Testis (tissue), 3 donors: ENCODE data around the gene SEMA6A. TPM values are rescaled to one million over a fixed set of nuclear protein-coding genes. Genes with fewer than 3 reads are reported as not detected.

Source experiments
- DNase-seq: peaks from one replicate; pipeline ENCODE4 v3.0.0-alpha.2; 2019
- H3K27ac ChIP-seq, 2 donors: fragments of 200-600 bp; sonication (generic); one replicate each; pipeline ENCODE4 v1.5.1; 2019
- H3K27me3 ChIP-seq: fragments of 200-600 bp; sonication (generic); one replicate; pipeline ENCODE4 v1.5.1; 2019
- H3K36me3 ChIP-seq: fragments of 200-600 bp; sonication (generic); one replicate; pipeline ENCODE4 v1.5.1; 2017; ENCODE audit warnings: low read depth; ENCODE audit errors: missing control alignments
- H3K4me1 ChIP-seq: fragments of 200-600 bp; sonication (generic); one replicate; pipeline ENCODE4 v1.5.1; 2019
- H3K4me3 ChIP-seq, 2 donors: fragments of 200-600 bp; sonication (generic); one replicate each; pipeline ENCODE4 v1.5.1; 2017 to 2019
- H3K9me3 ChIP-seq: fragments of 200-600 bp; sonication (generic); one replicate; pipeline ENCODE4 v1.5.1; 2017
- POLR2A ChIP-seq: fragments of 450-650 bp; IDR thresholded peaks from one replicate; pipeline ENCODE4 v1.6.1; 2017; ENCODE audit warnings: antibody characterized with exemption, mild to moderate bottlenecking, moderate library complexity
- WGBS, 2 donors: methylation state at CpG; one replicate each; pipeline ENCODE4 v1.1.5; 2018; 5-methylcytosine and 5-hydroxymethylcytosine counted together
- intact Hi-C: fragments of 100-400 bp; cut with DNase I; formaldehyde crosslinking; loops from one replicate; pipeline ENCODE4 v1.15.1; 2023; ENCODE audit warnings: low total_unique reads
- polyA plus RNA-seq: library from polyadenylated mRNA; stranded (reverse); fragments of 350-450 nt; fragmentation: Illumina TruSeq; extraction: RNeasy Lipid Tissue Mini Kit (QIAGEN cat#74804); gene quantifications from one replicate; pipeline ENCODE4 v1.2.3, GENCODE V29; 2014; ENCODE audit warnings: low read depth, low replicate concordance; ENCODE audit not compliant: insufficient read depth
- total RNA-seq, 2 donors: library from RNA; depleted of rRNA; stranded (reverse); fragments of >200 nt; gene quantifications; one replicate each; pipeline ENCODE4 v1.2.3, GENCODE V29; 2016
- TF ChIP-seq, protein P1 (sequence below), 3 experiments: fragments of 450-650 bp in 2 of 3; fragments of 200-600 bp in 1 of 3; sonication (generic) in 1 of 3; IDR thresholded peaks; one replicate each; pipeline ENCODE4 v1.5.1; 2016 to 2019; ENCODE audit warnings: antibody characterized with exemption in 3 of 3, mild to moderate bottlenecking in 2 of 3, moderate library complexity in 1 of 3

SEMA6A gene
- total and polyA plus RNA-seq, 3 donors from 2014 or later: 17.4 to 67.6 (median 52.0) TPM

DNA sequence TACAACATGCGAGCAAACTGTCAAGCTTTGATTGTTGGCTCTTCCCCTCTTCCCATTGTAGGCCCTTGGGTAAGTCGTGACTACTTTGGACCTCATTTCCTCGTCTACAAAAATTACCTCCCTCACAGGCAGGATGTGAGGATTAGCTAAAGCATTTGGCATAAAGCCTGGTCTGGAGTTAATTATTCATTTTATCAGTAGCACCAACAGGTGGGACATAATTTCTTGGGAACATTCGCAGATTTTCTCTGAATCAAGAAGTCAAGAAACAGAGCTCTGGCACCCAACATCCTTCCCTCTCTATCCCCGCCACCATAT is 39.9 kb upstream of the SEMA6A start:
- Histone ChIP-seq H3K27ac (no peak overlapping the region), H3K9me3 (no peaks in the 10 kb centered on the region), H3K36me3 (no peaks in the 10 kb centered on the region), H3K4me3 (no peak overlapping the region), H3K27me3 (no peaks in the 10 kb centered on the region), H3K4me1 (no peaks in the 10 kb centered on the region)
- intact Hi-C loops: no loop called here
- 79 to 93% methylated on average over 5 of the region's 5 CpGs for WGBS, 2 donors
- no peak for DNase-seq
- TF ChIP-seq, protein P1, sequence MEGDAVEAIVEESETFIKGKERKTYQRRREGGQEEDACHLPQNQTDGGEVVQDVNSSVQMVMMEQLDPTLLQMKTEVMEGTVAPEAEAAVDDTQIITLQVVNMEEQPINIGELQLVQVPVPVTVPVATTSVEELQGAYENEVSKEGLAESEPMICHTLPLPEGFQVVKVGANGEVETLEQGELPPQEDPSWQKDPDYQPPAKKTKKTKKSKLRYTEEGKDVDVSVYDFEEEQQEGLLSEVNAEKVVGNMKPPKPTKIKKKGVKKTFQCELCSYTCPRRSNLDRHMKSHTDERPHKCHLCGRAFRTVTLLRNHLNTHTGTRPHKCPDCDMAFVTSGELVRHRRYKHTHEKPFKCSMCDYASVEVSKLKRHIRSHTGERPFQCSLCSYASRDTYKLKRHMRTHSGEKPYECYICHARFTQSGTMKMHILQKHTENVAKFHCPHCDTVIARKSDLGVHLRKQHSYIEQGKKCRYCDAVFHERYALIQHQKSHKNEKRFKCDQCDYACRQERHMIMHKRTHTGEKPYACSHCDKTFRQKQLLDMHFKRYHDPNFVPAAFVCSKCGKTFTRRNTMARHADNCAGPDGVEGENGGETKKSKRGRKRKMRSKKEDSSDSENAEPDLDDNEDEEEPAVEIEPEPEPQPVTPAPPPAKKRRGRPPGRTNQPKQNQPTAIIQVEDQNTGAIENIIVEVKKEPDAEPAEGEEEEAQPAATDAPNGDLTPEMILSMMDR (IDR thresholded peaks at IDR 0.05): no peak

DNA sequence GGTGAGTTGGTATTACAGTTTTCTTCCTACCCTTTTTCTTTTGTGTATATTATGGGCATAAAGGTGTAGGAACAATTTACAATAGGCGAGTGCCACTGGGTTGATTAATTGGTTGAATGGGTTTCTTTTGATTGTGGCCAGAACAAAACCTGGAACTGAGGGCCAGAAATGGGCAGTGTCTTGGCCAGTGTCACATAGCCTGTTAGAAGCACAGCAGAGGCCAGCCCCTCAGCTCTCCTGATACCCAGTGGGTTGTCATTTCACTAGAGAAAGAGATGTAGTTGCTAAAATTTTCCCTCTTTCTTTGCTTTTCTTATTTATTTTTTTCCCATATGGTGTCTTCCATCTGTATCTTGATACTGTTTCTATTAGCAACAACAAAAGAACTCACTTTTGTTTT is 38.8 kb upstream of the SEMA6A start:
- no peak for TF ChIP-seq POLR2A
- TF ChIP-seq, protein P1 (IDR thresholded peaks at IDR 0.05): no peak
- WGBS, 2 donors: 79 to 86% methylated on average over 1 of the region's 1 CpG

DNA sequence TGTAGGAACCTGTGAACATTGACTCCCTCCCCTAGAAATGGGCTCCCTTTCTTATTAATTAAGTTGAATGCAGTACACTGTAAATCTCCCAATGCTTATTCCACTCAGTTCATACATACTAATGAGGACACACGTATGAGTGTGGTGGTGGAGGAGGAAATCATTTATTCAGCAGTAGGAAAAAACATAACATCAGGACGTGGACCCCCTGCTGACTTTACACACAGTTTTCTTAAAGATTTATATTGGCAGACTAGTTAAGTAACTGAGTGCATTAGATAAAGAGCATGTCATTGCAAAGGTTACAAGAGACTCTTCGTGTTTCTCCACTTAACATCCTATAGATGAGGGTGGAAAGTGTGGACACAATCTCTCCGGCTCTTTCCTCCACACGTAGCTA is 37.8 kb upstream of the SEMA6A start:
- TF ChIP-seq, protein P1 (IDR thresholded peaks at IDR 0.05): no peak
- TF ChIP-seq POLR2A: no peak
- Histone ChIP-seq H3K4me1 (no peaks in the 10 kb centered on the region), H3K36me3 (no peaks in the 10 kb centered on the region), H3K4me3 (no peak overlapping the region), H3K27me3 (no peaks in the 10 kb centered on the region), H3K27ac (no peak overlapping the region), H3K9me3 (no peaks in the 10 kb centered on the region)
- WGBS, 2 donors: 87 to 88% methylated on average over 5 of the region's 5 CpGs
- no peak for DNase-seq
- intact Hi-C loops: no loop called here

More for the DNA sequence above, 38.8 kb upstream of the SEMA6A start:
- no peak for DNase-seq
- Histone ChIP-seq H3K36me3 (no peaks in the 10 kb centered on the region), H3K4me3 (no peak overlapping the region), H3K4me1 (no peaks in the 10 kb centered on the region), H3K9me3 (no peaks in the 10 kb centered on the region), H3K27me3 (no peaks in the 10 kb centered on the region), H3K27ac (no peak overlapping the region)
- intact Hi-C loops: no loop called here

DNA sequence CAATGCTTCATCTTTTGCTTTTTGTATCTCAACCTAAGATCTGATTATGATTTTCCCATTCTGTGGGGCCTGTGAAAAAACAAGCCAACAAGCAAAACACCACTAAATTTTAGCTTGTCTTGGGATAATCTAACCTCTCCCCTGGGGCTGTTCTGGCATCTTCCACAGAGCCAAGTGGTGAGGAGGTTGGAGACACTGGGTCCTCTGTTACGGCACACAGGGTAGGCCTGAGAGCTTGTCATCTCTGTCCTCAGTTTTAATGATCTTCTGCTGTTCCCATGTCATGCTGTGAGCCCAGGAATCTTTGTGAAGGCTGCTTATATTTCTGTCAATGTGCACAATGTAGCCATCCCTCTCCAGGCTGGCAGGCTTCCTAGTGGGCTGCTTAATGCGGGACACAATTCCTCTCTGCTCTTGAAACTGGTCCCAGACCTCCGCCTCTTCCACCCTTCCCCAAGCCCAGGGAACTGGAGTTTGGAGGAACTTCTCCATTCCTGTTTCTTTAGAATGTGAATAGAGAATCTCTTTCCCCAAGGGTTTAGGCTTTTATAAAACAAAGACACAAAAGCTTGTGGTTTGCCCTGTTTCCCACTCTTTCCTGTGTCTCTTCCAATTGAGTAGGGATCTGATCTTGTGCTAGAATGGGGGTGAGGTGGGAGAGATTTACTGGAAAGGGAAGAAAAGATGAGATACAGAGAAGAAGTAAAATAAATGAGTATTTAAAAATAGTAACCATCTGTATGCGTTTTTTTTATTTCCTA is 30.9 kb upstream of the SEMA6A start:
- no peak for TF ChIP-seq POLR2A
- TF ChIP-seq, protein P1 (IDR thresholded peaks at IDR 0.05): no peak
- peak; percentile 25 for DNase-seq
- Histone ChIP-seq H3K36me3 (no peaks in the 10 kb centered on the region), H3K27ac (no peak overlapping the region), H3K27me3 (no peaks in the 10 kb centered on the region), H3K4me1 (no peaks in the 10 kb centered on the region), H3K4me3 (no peak overlapping the region), H3K9me3 (no peaks in the 10 kb centered on the region)
- WGBS, 2 donors: 49 to 54% methylated on average over 4 of the region's 4 CpGs
- intact Hi-C loops: no loop called here

DNA sequence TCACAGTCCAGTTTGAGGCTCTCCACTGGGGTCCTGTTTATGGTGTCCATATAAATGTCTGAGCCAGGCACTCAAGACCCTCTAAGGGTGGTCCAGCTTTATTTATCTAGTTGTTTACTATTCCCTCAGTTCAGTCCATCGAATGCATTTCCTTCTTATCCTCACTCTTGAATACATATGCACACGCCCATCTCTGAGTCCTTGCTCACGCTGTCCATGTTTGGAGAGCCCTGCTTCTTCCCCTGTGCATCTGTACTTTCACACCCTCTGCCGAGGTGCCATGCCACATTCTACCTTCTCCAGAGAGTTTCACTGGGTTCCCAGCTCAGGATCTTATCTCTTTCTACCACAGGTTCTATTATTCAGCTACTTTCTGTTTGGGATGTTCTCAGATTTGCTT is 30.2 kb upstream of the SEMA6A start:
- no peak for DNase-seq
- H3K27ac ChIP-seq: no peak overlapping the region
- TF ChIP-seq POLR2A: no peak

More for the DNA sequence above, 30.2 kb upstream of the SEMA6A start:
- H3K27me3 ChIP-seq: no peaks in the 10 kb centered on the region
- H3K36me3 ChIP-seq: no peaks in the 10 kb centered on the region
- no peaks in the 10 kb centered on the region for H3K9me3 ChIP-seq
- no peaks in the 10 kb centered on the region for H3K4me1 ChIP-seq
- intact Hi-C loops: no loop called here
- no peak overlapping the region for H3K4me3 ChIP-seq
- WGBS, 2 donors: 77 to 79% methylated on average over 4 of the region's 4 CpGs
